Neural progenitor cell (in vitro differentiated cells): Measurements from ENCODE around the gene TOGARAM2.

Source experiments
- EZH2 ChIP-seq: fragments of 200-600 bp; sonication (generic); IDR thresholded peaks from 2 replicates; pipeline ENCODE4 v1.6.1; 2017; ENCODE audit warnings: antibody characterized with exemption, mild to moderate bottlenecking, moderate library complexity
- TF ChIP-seq, protein P1 (sequence below): fragments of 200-600 bp; sonication (generic); IDR thresholded peaks from 2 replicates; pipeline ENCODE4 v1.5.1; 2017; ENCODE audit warnings: antibody characterized with exemption, mild to moderate bottlenecking

DNA sequence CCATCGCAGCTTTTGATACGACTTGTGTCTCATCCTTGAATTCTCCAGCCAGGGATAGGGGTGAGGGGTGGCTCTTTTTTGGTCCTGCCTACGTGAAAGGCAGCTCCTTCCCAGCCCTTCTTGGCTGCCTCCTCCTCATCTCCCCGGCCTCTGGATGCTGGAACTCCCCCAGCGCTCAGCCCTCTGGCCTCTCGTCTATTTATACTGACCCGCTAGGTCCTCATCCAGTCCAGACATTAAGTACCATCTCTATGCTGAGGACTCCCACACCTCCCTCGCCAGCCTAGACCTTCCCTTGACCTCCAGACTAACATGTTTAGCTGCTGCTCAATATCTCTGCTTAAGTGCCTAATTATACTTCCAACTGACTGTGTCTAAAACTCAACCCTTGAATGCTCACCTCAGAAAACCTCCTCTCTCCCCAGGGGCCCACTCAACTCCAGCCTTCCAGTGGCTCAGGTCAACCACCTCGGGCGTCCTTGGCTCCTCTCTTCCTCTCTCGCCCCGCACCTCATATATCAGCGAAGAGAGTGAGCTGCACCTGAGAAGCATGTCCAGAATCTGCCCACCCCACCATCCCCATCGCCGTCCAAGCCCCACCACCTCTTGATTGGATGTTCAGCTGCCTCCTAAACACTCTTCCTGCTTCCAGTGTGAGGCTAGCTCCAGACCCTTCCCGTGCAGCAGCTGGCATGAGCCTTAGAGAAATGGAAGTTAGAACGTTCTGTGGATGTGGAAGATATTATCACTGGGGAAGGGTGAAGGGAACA lies 34.8 kb downstream of the TOGARAM2 start:
- TF ChIP-seq, protein P1, sequence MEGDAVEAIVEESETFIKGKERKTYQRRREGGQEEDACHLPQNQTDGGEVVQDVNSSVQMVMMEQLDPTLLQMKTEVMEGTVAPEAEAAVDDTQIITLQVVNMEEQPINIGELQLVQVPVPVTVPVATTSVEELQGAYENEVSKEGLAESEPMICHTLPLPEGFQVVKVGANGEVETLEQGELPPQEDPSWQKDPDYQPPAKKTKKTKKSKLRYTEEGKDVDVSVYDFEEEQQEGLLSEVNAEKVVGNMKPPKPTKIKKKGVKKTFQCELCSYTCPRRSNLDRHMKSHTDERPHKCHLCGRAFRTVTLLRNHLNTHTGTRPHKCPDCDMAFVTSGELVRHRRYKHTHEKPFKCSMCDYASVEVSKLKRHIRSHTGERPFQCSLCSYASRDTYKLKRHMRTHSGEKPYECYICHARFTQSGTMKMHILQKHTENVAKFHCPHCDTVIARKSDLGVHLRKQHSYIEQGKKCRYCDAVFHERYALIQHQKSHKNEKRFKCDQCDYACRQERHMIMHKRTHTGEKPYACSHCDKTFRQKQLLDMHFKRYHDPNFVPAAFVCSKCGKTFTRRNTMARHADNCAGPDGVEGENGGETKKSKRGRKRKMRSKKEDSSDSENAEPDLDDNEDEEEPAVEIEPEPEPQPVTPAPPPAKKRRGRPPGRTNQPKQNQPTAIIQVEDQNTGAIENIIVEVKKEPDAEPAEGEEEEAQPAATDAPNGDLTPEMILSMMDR = no peak
- no peak for TF ChIP-seq EZH2
